Naive thymus-derived CD8-positive, alpha-beta T cell (primary cell): ENCODE data around the gene PDE4B. TPM values are rescaled to one million over a fixed set of nuclear protein-coding genes. Genes with fewer than 3 reads are reported as not detected.

ENCODE experiments used
- ATAC-seq, 2 donors: fragments of 150-1000 bp; cut with Tn5 transposase in 1 of 2; sonication (Bioruptor Pico), chemical (Tn5 transposase) in 1 of 2; 1 replicate in 1 of 2; 2 replicates in 1 of 2; pipeline ENCODE4 v1.10.0; 2021; ENCODE audit warnings: mild to moderate bottlenecking in 2 of 2, moderate library complexity in 2 of 2
- POLR2A ChIA-PET: fragments of 350-600 bp; sonication (Branson Sonifier 250); formaldehyde crosslinking; loops from one replicate; lab custom pipeline; 2021; ENCODE audit warnings: antibody characterized with exemption; lab: Charles Lee
- DNase-seq, 10 donors: peaks; one replicate each; pipeline versions ENCODE4 v3.0.0 to v3.0.0-alpha.2; 2020 to 2022
- H3K27ac Mint-ChIP-seq, 10 donors: one replicate each; pipeline ENCODE4 v1.8.0; 2020 to 2022; ENCODE audit warnings: mild to moderate bottlenecking in 10 of 10, mixed read lengths in 10 of 10, moderate library complexity in 4 of 10, inconsistent platforms in 1 of 10
- H3K27me3 Mint-ChIP-seq, 5 donors: one replicate each; pipeline ENCODE4 v1.8.0; 2021 to 2022; ENCODE audit warnings: mixed read lengths in 5 of 5
- H3K36me3 Mint-ChIP-seq, 3 donors: one replicate each; pipeline ENCODE4 v1.8.0; 2020 to 2022; ENCODE audit warnings: mixed read lengths in 3 of 3, mild to moderate bottlenecking in 2 of 3, inconsistent platforms in 1 of 3
- H3K4me1 Mint-ChIP-seq, 4 donors: one replicate each; pipeline ENCODE4 v1.8.0; 2021 to 2022; ENCODE audit warnings: mixed read lengths in 4 of 4
- H3K4me3 Mint-ChIP-seq, 10 donors: one replicate each; pipeline ENCODE4 v1.8.0; 2020 to 2022; ENCODE audit warnings: mild to moderate bottlenecking in 10 of 10, mixed read lengths in 10 of 10, moderate library complexity in 6 of 10, inconsistent platforms in 1 of 10
- H3K9me3 Mint-ChIP-seq, 9 donors: one replicate each; pipeline ENCODE4 v1.8.0; 2020 to 2022; ENCODE audit warnings: mixed read lengths in 9 of 9, mild to moderate bottlenecking in 3 of 9, inconsistent platforms in 1 of 9, moderate library complexity in 1 of 9
- polyA plus RNA-seq, 3 donors: library from polyadenylated mRNA; unstranded; fragments of 300-500 nt; fragmentation: Illumina TruSeq; gene quantifications; one replicate each; pipeline ENCODE4 v1.2.3, GENCODE V29; 2021
- total RNA-seq, 8 experiments: library from RNA in 2 of 8; stranded (reverse) in 2 of 8; gene quantifications; one replicate each; pipeline ENCODE4 v1.2.3 and lab custom pipeline; 2021 to 2026

PDE4B gene
- total and polyA plus RNA-seq, 5 experiments from 2014 or later, result 27.4 to 35.2 (median 31.9) TPM

DNA sequence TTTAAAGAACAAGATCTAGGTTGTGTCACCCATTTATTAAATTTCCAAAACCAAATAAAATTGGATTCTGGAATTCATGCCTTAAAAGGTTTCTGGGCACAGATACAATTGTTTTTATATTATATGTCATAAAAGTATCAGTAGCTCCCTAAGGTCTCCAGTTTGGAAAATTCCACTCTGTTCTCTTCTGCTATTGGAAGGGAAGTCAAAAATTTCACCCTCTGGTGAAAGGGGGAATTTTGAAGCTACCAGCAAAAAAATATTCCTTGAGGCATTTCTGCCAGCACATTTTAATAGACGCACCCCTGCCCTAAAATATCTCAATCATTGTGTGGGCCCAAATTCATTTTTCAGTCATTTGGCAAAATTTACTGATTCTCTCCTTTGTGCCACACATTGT is 455.6 kb downstream of the PDE4B start:
- POLR2A ChIA-PET, result no interaction called here
- DNase-seq (no peak), ATAC-seq (no peak)
- Mint-ChIP-seq H3K9me3 (no peaks in the 10 kb centered on the region), H3K4me1 (peaks cover 3 to 20% (median 13%) of the 10 kb centered on the region in 4 donors), H3K36me3 (no peaks in the 10 kb centered on the region), H3K4me3 (no peak overlapping the region), H3K27me3 (no peaks in the 10 kb centered on the region), H3K27ac (peak overlapping the region in 1 of 10 donors; percentile 55)

- Mint-ChIP-seq H3K27me3 (no peaks in the 10 kb centered on the region), H3K27ac (peak overlapping the region in 1 of 10 donors; percentile 67), H3K9me3 (no peaks in the 10 kb centered on the region), H3K36me3 (no peaks in the 10 kb centered on the region), H3K4me1 (peaks cover 3 to 21% (median 17%) of the 10 kb centered on the region in 4 donors), H3K4me3 (no peak overlapping the region)
- DNase-seq (no peak), ATAC-seq (no peak)
- POLR2A ChIA-PET, result no interaction called here
These were observed 456.1 kb downstream of the PDE4B start for GRCh38 chr1:66248746-66249145.

DNA sequence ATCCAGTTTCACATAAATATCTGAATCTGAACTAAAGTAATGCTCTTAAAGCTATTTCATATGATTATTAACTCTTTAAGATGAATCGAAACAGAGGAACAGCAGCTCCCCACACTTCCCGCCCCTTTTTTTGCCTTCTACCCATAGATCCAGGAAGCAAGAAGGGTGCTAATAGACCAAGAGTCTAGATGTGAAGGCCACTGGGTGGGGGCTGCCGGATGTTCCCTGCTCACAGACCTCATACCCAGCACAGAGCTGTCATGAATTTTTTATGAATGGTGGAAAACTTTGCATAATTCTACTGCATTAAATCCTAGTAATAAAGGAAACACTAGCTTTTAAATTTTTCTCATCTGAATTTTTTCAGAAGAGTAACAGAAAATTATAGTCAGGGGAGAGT is 457.4 kb downstream of the PDE4B start:
- H3K27ac Mint-ChIP-seq, result no peak overlapping the region
- no peak for ATAC-seq
- no peaks in the 10 kb centered on the region for H3K9me3 Mint-ChIP-seq
- no peak for DNase-seq
- H3K4me3 Mint-ChIP-seq, result no peak overlapping the region
- H3K27me3 Mint-ChIP-seq, result no peaks in the 10 kb centered on the region
- H3K4me1 Mint-ChIP-seq, result peaks cover 8 to 30% (median 29%) of the 10 kb centered on the region in 4 donors
- H3K36me3 Mint-ChIP-seq, result no peaks in the 10 kb centered on the region
- POLR2A ChIA-PET, result interaction anchor here (1.1 to 1.6 kb wide), 2 partner anchors 38 to 196 kb away, joined by 3 read pairs; no protein-coding TSS in a partner anchor

- Mint-ChIP-seq H3K4me1 (peaks cover 10 to 30% (median 29%) of the 10 kb centered on the region in 4 donors), H3K9me3 (no peaks in the 10 kb centered on the region), H3K4me3 (no peak overlapping the region), H3K27me3 (no peaks in the 10 kb centered on the region), H3K36me3 (no peaks in the 10 kb centered on the region), H3K27ac (no peak overlapping the region)
- POLR2A ChIA-PET, result interaction anchor here (1.1 to 1.6 kb wide), 2 partner anchors 38 to 196 kb away, joined by 3 read pairs; no protein-coding TSS in a partner anchor
- no peak for ATAC-seq
- no peak for DNase-seq
These were observed 457.8 kb downstream of the PDE4B start for GRCh38 chr1:66250478-66250877.

DNA sequence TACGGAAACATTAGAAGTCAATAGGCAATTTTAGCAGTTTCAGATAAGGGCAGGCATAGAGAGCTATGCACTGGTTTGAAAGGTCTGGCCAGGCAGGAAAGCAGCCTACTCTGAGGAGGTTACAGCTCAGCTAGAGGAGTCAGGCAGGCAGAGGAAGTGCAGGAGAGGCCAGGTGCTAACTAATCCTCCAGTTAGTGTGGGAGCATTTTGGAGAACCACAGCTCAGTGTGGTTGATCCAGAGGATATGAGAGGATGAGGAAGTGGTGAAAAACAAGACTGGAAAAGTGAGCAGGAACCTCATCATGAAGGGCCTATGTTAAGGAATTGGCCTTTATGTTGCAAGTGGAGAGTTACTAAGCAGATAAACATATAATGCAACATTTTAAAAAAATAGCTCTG is 458.9 kb downstream of the PDE4B start:
- Mint-ChIP-seq H3K27ac (peak overlapping the region in 3 of 10 donors; percentile 11 to 47 (median 16)), H3K36me3 (no peaks in the 10 kb centered on the region), H3K4me3 (no peak overlapping the region), H3K9me3 (no peaks in the 10 kb centered on the region), H3K27me3 (no peaks in the 10 kb centered on the region), H3K4me1 (peaks cover 8 to 23% (median 22%) of the 10 kb centered on the region in 4 donors)
- POLR2A ChIA-PET, result interaction anchor here (3.1 kb wide), 1 partner anchor 195 kb away, joined by 20 read pairs; no protein-coding TSS in a partner anchor
- no peak for ATAC-seq
- no peak for DNase-seq

DNA sequence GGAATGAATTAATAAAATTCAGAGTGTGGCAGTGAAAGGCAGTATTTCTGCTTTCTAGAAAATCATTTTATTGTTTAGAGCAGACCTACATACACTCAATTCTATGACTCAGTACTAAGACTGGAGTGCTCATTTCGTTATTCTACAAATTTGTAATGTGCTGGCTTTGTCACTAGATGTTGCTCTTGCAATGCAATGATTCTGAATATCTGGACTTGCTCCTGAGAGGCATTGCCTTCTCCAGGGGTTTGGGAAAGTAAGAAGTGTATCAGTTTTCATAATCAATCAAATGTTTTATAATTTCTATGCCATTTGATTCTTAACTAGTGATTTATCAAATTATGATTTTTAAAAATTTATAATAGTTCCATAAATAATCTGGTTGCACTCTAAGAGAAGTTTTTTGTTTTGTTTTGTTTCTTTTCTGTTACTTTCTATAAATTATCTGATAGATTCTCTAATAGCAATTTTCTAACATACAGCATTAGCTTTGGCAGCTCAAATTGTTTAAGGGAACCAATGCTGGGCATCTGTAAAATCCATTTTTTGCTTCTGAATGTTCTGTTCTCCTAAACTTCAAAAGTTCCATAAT is 460.7 kb downstream of the PDE4B start:
- DNase-seq (peak in 5 of 10 donors; percentile 6 to 57 (median 52)), ATAC-seq (peak; percentile 68 to 92)
- Mint-ChIP-seq H3K27ac (peak overlapping the region in 2 of 10 donors; percentile 3 to 22), H3K4me3 (no peak overlapping the region), H3K27me3 (no peaks in the 10 kb centered on the region), H3K4me1 (peaks cover 8 to 20% (median 16%) of the 10 kb centered on the region in 4 donors), H3K36me3 (no peaks in the 10 kb centered on the region), H3K9me3 (no peaks in the 10 kb centered on the region)
- POLR2A ChIA-PET, result interaction anchor here (3.1 kb wide), 1 partner anchor 193 kb away, joined by 20 read pairs; no protein-coding TSS in a partner anchor

GRCh38 chr1:66254785-66255184 is 462.1 kb downstream of the PDE4B start:
- no peak for ATAC-seq
- peaks cover 8 to 20% (median 16%) of the 10 kb centered on the region in 4 donors for H3K4me1 Mint-ChIP-seq

DNA sequence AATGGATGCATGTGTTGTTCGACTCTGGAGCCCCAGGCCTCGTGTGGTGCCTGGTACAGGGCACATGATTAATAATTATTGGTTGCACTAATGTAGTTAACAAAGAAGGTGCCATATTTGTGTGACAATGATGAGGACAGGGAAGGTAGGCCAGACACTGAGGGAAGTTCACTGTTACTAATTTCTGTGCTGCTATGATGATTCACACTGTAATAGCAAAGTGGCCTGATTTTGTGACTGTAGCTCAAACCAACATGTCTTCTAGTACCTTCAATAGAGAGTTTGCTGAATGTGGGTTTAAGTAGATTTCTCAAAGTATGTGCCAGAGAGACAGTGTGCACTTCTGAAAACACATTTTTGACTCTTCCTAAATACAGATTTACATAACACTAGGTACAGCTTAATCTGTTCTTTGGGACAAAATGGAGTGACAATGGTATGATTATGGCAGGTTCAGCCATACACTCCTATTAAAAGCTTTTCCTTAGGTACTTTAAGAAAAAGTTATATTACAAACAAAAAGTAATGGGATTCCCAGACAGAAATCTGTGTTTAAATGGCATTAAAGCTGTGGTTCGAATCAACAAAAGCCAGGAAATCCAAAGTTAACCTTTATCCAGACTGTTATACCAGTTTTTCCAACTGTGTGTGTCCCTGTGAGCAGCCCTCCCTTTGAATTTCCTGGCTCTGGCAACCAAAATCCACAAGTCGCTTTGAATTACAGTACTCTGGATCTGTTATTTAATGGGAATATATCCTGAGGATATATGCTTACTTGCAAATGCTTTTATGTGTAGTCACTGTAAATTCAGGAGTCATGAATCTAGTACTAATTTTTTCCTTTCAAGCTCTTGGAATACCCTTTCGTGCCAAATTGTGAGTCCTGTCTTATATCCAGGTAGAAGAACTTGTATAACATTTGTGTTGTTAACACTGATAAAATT is 464.2 kb downstream of the PDE4B start:
- H3K9me3 Mint-ChIP-seq, result no peaks in the 10 kb centered on the region
- no peak for ATAC-seq
- H3K4me3 Mint-ChIP-seq, result no peak overlapping the region
- H3K27ac Mint-ChIP-seq, result peak overlapping the region in 2 of 10 donors; percentile 2 to 17
- DNase-seq, result no peak
- peaks cover 18 to 40% (median 31%) of the 10 kb centered on the region in 4 donors for H3K4me1 Mint-ChIP-seq
- no peaks in the 10 kb centered on the region for H3K27me3 Mint-ChIP-seq
- POLR2A ChIA-PET, result interaction anchor here (1.3 to 1.9 kb wide), 2 partner anchors 7 to 188 kb away, joined by 3 to 4 read pairs; no protein-coding TSS in a partner anchor
- no peaks in the 10 kb centered on the region for H3K36me3 Mint-ChIP-seq

More at GRCh38 chr1:66254785-66255184, 462.1 kb downstream of the PDE4B start:
- no peak for DNase-seq
- no peaks in the 10 kb centered on the region for H3K9me3 Mint-ChIP-seq
- no peak overlapping the region for H3K4me3 Mint-ChIP-seq
- H3K27ac Mint-ChIP-seq, result peak overlapping the region in 6 of 10 donors; percentile 31 to 88 (median 63)
- no peaks in the 10 kb centered on the region for H3K27me3 Mint-ChIP-seq
- no peaks in the 10 kb centered on the region for H3K36me3 Mint-ChIP-seq
- POLR2A ChIA-PET, result no interaction called here

- ATAC-seq (no peak), DNase-seq (no peak)
- H3K4me3 Mint-ChIP-seq, result no peak overlapping the region
- peaks cover 21 to 51% (median 37%) of the 10 kb centered on the region in 4 donors for H3K4me1 Mint-ChIP-seq
- H3K27ac Mint-ChIP-seq, result no peak overlapping the region
- no peaks in the 10 kb centered on the region for H3K36me3 Mint-ChIP-seq
- no peaks in the 10 kb centered on the region for H3K27me3 Mint-ChIP-seq
- H3K9me3 Mint-ChIP-seq, result no peaks in the 10 kb centered on the region
- POLR2A ChIA-PET, result interaction anchor here (0.5 kb wide), 1 partner anchor 10 kb away, joined by 7 read pairs; no protein-coding TSS in a partner anchor
These were observed 465.9 kb downstream of the PDE4B start for GRCh38 chr1:66258404-66259105.

GRCh38 chr1:66261364-66261763 is 468.7 kb downstream of the PDE4B start:
- Mint-ChIP-seq H3K36me3 (no peaks in the 10 kb centered on the region), H3K4me3 (peak overlapping the region in 6 of 10 donors; percentile 21 to 62 (median 36)), H3K27me3 (no peaks in the 10 kb centered on the region), H3K9me3 (no peaks in the 10 kb centered on the region), H3K27ac (peak overlapping the region in 4 of 10 donors; percentile 15 to 45 (median 31)), H3K4me1 (peaks cover 22 to 36% (median 29%) of the 10 kb centered on the region in 4 donors)
- DNase-seq (peak in 2 of 10 donors; percentile 33 to 38), ATAC-seq (peak; percentile 44 to 57)
- POLR2A ChIA-PET, result no interaction called here

DNA sequence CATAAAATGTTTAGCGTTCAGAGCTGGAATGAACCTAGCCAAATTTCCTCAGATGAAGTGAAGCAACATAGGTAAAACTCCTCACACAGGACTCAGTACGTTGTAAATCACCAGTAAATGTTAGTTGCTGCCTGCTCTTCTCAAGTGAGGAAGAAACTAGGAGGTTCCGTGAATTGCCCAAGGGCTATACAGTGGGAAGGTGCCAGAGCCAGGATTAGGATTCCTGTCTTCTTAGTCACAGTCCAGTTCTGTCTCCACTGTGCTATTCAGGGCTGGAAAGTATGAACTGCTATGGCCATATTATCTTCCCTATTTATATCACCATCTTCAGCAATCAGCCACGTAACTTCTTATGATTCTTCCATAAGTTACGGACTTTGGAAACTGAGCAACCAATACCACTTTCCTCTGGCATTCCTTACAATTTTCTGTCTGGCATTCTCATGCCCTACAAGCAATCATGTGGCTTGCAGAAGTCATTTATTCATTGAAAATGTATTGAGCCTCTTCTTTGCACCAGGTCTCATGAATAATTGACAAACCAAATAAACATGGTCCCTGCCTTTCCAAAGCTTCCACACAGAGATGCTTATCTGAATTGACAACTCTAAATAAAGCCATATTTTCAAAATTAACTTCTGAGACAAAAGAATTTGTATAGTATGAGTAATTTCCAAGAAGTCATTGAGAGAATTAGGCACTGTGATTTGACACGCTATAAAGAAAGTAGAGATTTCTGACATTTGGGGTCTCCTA is 469.7 kb downstream of the PDE4B start:
- no peaks in the 10 kb centered on the region for H3K9me3 Mint-ChIP-seq
- DNase-seq (no peak), ATAC-seq (no peak)
- H3K27ac Mint-ChIP-seq, result peak overlapping the region in 1 of 10 donors; percentile 36
- H3K27me3 Mint-ChIP-seq, result no peaks in the 10 kb centered on the region
- H3K36me3 Mint-ChIP-seq, result no peaks in the 10 kb centered on the region
- peak overlapping the region in 1 of 10 donors; percentile 62 for H3K4me3 Mint-ChIP-seq
- POLR2A ChIA-PET, result interaction anchor here (1.4 kb wide), 1 partner anchor 10 kb away, joined by 3 read pairs; no protein-coding TSS in a partner anchor
- H3K4me1 Mint-ChIP-seq, result peaks cover 22 to 37% (median 31%) of the 10 kb centered on the region in 4 donors
